ENCODE results near the gene EML1. TPM values are rescaled to one million over a fixed set of nuclear protein-coding genes. Genes with fewer than 3 reads are reported as not detected.

The EML1 gene
- total RNA-seq, 3 donors from 2014 or later (not counting 1 experiment from before 2014, with no cell fraction given), result not detected

GRCh38 chr14:99753225-99754140, 39.7 kb upstream of the EML1 start:
- H3K27ac Mint-ChIP-seq, result no peak overlapping the region
- intact Hi-C loops (cut with micrococcal nuclease), result no loop called here
- no peaks in the 10 kb centered on the region for H3K36me3 ChIP-seq (ENCODE audit: control insufficient read depth, insufficient read depth, low read length)
- no peaks in the 10 kb centered on the region for H3K9me3 ChIP-seq (ENCODE audit: control insufficient read depth, insufficient read depth, low read length)
- H3K36me3 Mint-ChIP-seq, result no peaks in the 10 kb centered on the region
- no peaks in the 10 kb centered on the region for H3K9me3 Mint-ChIP-seq
- no peak overlapping the region for H3K27ac ChIP-seq (ENCODE audit: low read length)
- peaks cover 6% of the 10 kb centered on the region for H3K4me1 ChIP-seq (ENCODE audit: control insufficient read depth, insufficient read depth, low read length)
- no peak overlapping the region for H3K4me3 Mint-ChIP-seq
- TF ChIP-seq CTCF (IDR thresholded peaks at IDR 0.05), result no peak
- peaks cover 5 to 7% of the 10 kb centered on the region in 2 donors for H3K4me1 Mint-ChIP-seq
- 28% methylated on average over 15 of the region's 16 CpGs for WGBS (ENCODE audit: insufficient coverage)
- ATAC-seq, result no peak
- H3K27me3 Mint-ChIP-seq (ENCODE audit: low read depth in 2 of 2), result peaks cover 20 to 25% of the 10 kb centered on the region in 2 donors
- H3K4me3 ChIP-seq (ENCODE audit: low read length), result no peak overlapping the region
- peaks cover 4% of the 10 kb centered on the region for H3K27me3 ChIP-seq (ENCODE audit: control insufficient read depth, insufficient read depth, low read length)
- no peak for DNase-seq

GRCh38 chr14:99754141-99755067, 38.8 kb upstream of the EML1 start:
- Histone ChIP-seq H3K27me3 (ENCODE audit: control insufficient read depth, insufficient read depth, low read length) (peaks cover 4% of the 10 kb centered on the region), H3K4me1 (ENCODE audit: control insufficient read depth, insufficient read depth, low read length) (peaks cover 6% of the 10 kb centered on the region), H3K4me3 (ENCODE audit: low read length) (no peak overlapping the region), H3K27ac (ENCODE audit: low read length) (no peak overlapping the region), H3K9me3 (ENCODE audit: control insufficient read depth, insufficient read depth, low read length) (no peaks in the 10 kb centered on the region), H3K36me3 (ENCODE audit: control insufficient read depth, insufficient read depth, low read length) (no peaks in the 10 kb centered on the region)
- TF ChIP-seq CTCF (IDR thresholded peaks at IDR 0.05), result no peak
- WGBS (ENCODE audit: insufficient coverage), result 73% methylated on average over 23 of the region's 24 CpGs
- Mint-ChIP-seq H3K4me1 (peaks cover 5 to 7% of the 10 kb centered on the region in 2 donors), H3K36me3 (no peaks in the 10 kb centered on the region), H3K27me3 (ENCODE audit: low read depth in 2 of 2) (peaks cover 22 to 25% of the 10 kb centered on the region in 2 donors), H3K27ac (no peak overlapping the region), H3K4me3 (no peak overlapping the region), H3K9me3 (no peaks in the 10 kb centered on the region)
- intact Hi-C loops (cut with micrococcal nuclease), result no loop called here
- ATAC-seq (no peak), DNase-seq (no peak)

- no peak overlapping the region for H3K4me3 ChIP-seq (ENCODE audit: low read length)
- no peak overlapping the region for H3K27ac Mint-ChIP-seq
- no peaks in the 10 kb centered on the region for H3K36me3 ChIP-seq (ENCODE audit: control insufficient read depth, insufficient read depth, low read length)
- H3K4me1 Mint-ChIP-seq, result peaks cover 5 to 7% of the 10 kb centered on the region in 2 donors
- no peak for TF ChIP-seq CTCF (IDR thresholded peaks at IDR 0.05)
- H3K4me1 ChIP-seq (ENCODE audit: control insufficient read depth, insufficient read depth, low read length), result peaks cover 6% of the 10 kb centered on the region
- H3K27ac ChIP-seq (ENCODE audit: low read length), result no peak overlapping the region
- H3K4me3 Mint-ChIP-seq, result no peak overlapping the region
- DNase-seq, result no peak
- H3K27me3 Mint-ChIP-seq (ENCODE audit: low read depth in 2 of 2), result peaks cover 23 to 25% of the 10 kb centered on the region in 2 donors
- ATAC-seq, result no peak
- 89% methylated on average over 8 of the region's 8 CpGs for WGBS (ENCODE audit: insufficient coverage)
- no peaks in the 10 kb centered on the region for H3K36me3 Mint-ChIP-seq
- intact Hi-C loops (cut with micrococcal nuclease), result no loop called here
- no peaks in the 10 kb centered on the region for H3K9me3 ChIP-seq (ENCODE audit: control insufficient read depth, insufficient read depth, low read length)
- no peaks in the 10 kb centered on the region for H3K9me3 Mint-ChIP-seq
- H3K27me3 ChIP-seq (ENCODE audit: control insufficient read depth, insufficient read depth, low read length), result peaks cover 4% of the 10 kb centered on the region
These were observed 38.2 kb upstream of the EML1 start for GRCh38 chr14:99755068-99755405.

All from natural killer cell (primary cell).